GM18526 (cell line): Measurements from ENCODE around the gene ENKUR.

ENCODE experiments used
- POLR2A ChIP-seq: IDR thresholded peaks from 3 replicates; pipeline ENCODE4 v1.6.1; 2011; ENCODE audit not compliant: insufficient read length; ENCODE audit errors: extremely low read depth

ENKUR gene, protein sequence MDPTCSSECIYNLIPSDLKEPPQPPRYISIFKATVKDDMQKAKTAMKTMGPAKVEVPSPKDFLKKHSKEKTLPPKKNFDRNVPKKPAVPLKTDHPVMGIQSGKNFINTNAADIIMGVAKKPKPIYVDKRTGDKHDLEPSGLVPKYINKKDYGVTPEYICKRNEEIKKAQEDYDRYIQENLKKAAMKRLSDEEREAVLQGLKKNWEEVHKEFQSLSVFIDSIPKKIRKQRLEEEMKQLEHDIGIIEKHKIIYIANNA

DNA sequence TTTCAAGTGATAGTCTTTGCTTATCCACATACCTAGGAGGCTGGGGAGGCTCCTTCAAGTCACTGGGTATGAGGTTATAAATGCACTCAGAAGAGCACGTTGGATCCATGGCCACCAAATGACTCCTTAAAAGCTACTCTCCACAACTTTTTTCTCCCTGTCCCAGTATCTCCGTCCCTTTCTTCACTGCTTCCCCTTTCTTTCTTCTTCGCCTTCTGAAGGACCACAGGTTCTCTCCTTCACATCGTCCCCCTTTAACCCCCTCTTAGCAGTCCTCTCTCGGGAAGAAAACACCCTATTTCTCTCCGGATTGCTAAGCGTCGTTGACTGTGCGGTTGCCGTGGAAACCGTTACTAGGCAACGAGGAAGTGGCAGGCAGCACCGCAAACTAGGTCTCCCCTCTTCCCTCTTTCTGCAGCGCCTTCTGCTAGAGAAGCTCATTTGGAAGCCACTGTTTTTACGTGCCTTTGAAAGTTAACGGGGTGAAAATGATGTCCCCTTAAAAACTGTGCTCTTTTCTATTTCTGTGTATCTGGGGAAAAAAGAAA, at the start of gene ENKUR:
ENKUR (minus strand) TSS at position 331 of the 548 bp plus-strand sequence; CDS start at position 109, 222 bp downstream.
- TF ChIP-seq POLR2A, result no peak

DNA sequence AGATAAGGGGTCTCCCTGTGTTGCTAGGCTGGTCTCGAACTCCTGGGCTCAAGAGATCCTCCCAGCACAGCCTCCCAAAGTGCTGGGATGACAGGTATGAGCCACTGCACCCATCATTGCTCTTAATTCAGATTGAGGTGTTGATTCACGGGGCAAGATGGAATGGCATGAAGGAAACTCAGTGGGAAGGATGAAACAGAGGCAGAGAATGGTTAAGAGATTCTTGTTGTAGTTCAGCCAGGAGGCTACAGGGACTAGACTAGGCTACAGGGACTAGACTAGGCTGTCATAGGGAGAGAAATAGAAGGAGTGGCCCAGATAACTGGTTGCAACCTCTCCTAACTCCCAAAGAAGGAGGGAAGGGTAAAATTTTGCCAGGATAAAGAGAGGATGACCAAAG, 48.4 kb upstream of the ENKUR start:
- no peak for TF ChIP-seq POLR2A

DNA sequence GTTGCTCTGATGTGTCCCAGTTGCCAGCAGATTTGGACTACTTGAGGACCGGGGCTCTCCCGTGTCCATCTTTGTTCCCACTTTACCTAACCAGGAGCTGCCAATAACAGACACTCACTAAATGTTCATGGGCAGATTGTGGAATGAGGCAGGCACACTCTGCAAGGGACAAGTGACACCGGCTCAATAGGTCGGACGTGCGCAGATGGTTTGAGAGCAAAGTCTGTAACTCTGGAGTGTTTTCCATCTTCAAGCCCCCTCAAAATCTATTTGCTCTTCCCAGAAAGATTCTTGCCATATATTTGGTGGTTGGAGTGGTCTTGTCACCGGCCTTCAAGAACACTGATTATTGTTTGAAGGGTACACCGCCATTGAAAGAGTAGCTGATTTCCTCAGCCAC, 47.7 kb upstream of the ENKUR start:
- TF ChIP-seq POLR2A, result no peak

DNA sequence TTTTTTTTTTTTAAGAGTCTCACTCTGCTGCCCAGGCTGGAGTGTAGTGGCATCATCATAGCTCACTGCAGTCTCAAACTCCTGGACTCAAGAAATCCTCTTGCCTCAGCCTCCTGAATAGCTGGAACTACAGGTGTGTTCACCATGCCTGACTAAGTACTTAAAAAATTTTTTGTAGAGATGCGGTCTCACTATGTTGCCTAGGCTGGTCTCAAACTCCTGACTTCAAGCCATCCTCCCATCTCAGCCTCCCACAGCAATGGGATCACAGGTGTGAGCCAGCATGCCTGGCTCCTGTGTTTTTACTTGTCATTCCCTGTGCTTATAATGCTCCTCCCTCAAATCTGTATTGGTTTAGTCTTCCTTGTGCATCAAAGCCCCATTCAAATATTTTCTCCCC, 47.2 kb upstream of the ENKUR start:
- no peak for TF ChIP-seq POLR2A

DNA sequence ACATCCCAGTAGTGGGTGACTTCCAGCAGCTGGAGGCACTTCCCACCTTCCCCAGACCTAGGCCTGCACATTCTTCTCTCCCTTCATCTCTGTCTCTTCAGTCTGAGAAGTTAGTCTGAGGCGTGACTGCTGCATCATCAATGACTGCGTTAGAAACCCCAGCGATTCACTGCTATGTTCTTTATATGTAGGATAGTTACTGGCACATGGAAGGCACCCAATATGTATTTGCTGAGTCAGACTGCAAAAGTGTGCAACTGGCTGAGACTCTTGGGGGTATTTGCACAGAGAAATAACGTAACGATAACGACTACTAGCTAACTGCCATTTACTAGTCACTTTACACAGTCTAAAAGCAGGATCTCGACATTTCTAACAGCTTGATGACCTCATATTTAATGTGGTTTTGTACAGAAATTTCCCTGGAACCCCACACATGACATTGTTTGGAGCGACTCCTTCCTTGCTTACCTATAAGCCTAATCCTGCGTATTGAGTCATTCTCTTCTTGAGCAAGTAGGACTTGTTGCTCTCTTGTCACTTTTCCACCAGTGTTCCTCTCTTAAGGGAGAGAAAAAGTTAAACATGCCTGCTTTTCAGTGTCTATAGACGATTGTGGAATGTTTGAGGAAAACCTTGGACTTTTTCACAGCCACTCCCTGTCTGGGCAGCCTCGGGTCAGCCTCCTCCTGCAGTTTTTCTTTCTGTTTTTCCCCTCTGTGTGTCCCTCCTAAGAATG, 45.9 kb upstream of the ENKUR start:
- no peak for TF ChIP-seq POLR2A

DNA sequence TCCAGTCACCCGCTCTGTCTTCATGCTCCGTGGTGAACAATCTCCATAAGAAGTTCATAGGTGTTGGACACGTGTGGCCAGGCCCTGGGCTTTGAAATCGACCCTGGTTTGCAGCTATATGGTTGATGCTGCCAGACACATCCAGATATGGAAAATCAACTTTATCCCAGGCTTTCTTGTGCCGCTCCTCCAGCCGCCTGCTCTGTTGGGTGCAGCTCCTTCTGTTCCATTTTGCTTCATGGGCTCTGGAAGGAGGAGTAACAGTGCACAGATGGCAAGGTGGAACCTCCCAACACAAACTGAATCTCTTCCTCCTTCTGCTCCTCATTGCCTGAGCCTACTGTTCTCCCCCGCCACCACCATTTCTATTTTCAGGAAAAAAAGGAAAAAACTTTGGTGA, 45.2 kb upstream of the ENKUR start:
- TF ChIP-seq POLR2A, result no peak

DNA sequence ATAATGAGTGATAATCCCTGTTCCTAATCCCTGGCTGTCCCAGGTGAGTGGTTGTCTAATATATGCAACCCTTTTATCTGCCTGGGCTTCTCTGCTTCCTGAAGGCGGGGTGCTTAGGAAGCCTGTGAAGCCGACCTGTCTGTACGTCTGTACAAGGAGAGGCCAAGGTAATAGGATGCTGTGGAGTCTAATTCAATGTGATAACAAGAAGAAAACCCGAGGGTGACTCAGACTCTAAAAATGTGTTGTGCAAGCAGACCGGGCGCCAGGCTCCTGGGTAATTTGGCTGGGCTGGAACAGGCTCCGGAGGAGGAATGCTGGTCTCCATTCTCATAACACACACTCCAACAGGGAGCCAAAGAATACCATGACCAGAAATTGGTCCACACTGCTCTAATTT, 44.0 kb upstream of the ENKUR start:
- TF ChIP-seq POLR2A, result no peak

DNA sequence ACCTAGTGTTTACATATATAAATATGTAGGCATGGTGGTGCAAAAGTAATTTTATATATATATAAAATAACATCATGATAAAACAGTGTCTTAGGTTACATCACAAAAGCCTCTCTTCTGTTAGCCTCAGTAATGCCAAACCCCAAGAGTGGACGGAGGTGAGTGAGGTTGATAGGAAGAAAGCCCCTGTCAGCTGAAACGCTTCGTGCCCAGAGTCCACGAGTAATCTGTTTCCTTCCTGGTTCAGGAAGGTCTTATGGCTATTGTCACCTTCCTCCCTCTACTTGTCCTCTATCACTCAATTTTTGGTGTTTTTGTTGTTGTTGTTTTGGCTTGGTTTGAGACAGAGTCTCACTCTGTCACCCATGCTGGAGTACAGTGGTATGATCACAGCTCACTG, 41.9 kb upstream of the ENKUR start:
- no peak for TF ChIP-seq POLR2A

DNA sequence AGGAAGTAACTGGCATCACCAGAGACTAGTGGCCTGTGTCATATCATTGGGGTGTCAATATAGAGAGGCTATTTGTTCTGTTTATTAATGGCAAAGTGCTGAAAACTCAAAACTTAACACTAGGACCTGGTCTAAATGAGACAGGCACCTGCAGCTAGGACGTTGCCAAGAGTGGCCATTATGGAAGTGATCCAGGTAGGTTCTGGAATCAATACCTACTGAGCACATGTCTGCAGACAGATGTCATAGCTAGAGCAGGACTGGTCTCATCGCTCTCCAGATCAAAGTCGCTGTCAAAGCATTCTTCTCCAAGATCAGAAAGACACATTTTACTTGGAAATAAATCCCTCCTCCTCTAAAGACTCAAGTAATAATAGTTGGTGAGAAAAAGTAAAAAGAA, 40.8 kb upstream of the ENKUR start:
- TF ChIP-seq POLR2A, result no peak

DNA sequence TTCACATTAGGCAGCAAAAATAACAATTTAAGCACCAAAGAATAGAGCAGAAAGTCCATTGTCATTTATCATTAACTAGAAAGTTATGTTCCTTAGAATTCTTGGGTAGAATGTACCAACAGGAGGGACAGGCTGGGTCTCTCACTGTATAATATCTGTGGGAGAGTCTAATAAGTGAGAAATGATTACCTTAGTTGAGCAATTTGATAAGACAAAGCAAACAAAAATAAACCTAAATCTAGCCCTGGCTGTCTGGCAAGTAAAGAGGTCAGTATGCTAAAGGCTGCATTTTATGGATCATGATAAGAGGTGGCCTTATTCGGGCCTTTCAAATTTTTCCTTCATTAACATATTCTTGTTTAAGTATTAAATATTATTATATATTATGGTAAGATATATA, 36.1 kb upstream of the ENKUR start:
- TF ChIP-seq POLR2A, result no peak

DNA sequence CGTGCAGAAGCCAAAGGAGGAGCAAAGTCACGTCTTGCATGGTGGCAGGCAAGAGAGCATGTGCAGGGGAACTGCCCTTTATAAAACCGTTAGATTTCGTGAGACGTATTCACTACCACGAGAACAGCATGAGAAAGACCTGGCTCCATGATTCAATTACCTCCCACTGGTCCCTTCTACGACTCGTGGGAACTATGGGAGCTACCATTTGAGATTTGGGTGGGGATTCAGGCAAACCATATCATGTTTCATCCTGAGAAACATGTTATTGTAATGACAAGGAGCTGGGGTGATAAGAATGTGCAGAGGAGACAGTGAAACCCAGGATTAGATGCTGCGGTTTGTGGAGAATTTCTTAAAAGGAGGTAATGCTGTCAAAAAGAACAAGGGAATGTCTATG, 34.4 kb upstream of the ENKUR start:
- TF ChIP-seq POLR2A, result no peak

DNA sequence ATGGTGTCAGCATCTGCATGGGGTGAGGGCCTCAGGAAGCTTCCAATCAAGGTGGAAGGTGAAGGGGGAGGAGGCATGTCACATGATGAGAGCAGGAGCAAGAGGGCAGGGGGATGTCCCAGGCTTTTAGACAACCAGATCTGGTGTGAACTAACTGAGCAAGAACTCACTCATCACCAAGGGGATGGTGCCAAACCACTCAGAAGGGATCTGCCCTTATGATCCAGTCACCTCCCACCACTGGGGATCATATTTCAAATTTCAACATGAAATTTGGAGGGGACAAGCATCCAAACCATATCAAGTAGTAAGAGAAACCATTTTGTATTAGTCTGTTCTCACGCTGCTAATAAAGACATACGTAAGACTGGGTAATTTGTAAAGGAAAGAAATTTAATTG, 34.0 kb upstream of the ENKUR start:
- no peak for TF ChIP-seq POLR2A

DNA sequence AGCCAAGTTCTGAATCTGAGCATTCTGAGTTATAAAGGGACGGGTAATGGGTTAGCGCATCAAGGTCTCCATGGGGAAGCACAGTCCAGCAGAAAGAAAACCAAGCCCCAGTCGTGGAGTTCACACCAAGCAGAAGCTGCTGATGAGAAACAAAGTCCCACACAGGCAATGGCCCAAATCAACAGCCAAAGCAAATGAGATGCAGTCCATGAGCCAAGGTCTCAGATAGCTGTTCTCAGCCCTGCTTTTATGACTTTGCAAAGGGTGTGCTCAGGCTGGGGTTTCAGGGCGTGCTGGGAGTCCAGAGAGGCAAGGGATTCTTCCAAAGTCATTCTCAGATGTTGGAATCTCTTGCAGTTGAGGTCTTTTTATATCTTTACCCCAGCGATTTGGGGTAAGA, 32.5 kb upstream of the ENKUR start:
- TF ChIP-seq POLR2A, result no peak

DNA sequence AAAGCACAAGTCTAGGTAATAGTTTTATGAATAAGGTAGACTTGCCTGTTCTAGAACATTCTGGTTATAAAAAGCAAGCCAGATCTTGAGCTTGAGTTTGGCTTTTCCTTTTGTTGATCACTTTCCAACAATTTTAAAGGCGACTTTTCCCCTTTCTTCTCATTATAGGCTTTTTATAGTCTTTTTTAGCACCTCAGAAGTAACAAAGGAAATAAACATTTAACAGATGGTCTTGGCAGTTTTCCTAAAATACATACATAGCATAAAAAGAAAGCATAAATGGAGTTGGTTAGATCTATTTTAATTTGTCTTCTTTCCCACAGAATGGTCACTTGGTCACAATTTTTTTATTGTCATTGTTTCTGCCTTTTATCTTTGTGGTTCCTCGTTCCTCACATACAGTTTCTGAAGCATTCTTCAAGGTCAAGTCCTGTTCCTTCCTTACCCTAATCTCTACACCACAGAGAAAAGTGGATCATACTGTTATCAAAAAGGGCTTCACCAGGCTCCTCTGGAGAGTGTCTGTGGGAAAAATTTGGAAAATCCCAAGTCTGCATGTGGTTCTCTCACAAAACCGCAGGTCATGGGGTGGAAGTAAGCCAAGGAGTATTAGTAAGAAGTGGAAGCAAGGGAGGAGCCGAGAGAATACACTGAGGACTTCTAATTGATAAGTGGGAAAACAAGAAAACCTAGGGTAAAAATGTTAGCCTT, 31.8 kb upstream of the ENKUR start:
- no peak for TF ChIP-seq POLR2A

DNA sequence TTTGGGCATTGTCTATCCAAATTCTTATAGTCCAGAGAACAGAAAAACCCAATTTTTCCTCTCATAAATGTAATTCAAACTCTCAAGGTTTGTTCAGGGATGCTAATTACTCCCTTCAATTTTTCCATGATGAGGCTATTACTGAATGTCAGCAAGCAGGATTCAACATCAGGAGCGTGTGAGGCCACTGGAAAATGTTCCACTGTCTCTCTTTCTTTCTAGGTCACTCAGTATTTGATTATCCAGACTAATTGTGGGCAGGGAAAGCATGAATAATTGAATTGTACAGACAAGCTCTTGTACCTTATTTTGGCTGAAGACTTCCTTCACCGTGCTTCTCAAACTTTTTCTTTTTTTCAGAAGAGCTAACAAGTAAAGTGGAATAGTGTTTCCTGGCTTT, 31.1 kb upstream of the ENKUR start:
- no peak for TF ChIP-seq POLR2A

DNA sequence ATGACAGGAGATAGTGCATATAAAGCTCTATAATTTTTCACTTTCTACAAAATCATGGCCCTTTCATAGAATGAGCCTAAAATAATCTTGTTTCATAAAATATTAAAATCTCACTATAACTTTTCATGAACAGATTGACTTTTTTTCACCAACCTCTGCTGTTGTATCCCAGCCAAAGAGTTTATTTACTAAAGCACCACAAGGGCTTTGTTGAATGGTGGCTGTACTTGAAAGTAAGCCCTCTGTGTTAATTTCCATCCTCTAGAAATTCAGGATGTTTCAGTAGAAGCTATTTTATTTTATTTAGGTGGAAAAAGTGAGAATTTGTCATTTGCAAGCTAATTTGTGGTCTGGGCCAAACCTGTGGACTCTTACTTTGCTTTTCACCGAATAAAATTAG, 30.7 kb upstream of the ENKUR start:
- no peak for TF ChIP-seq POLR2A
